GM21529 (cell line): ENCODE measurements around the gene CBX7.

Experiments
- ATAC-seq: cut with Tn5 transposase; IDR thresholded peaks from one replicate; pipeline ENCODE4 v1.9.1; 2021; ENCODE audit not compliant: unreplicated experiment

The CBX7 gene

DNA sequence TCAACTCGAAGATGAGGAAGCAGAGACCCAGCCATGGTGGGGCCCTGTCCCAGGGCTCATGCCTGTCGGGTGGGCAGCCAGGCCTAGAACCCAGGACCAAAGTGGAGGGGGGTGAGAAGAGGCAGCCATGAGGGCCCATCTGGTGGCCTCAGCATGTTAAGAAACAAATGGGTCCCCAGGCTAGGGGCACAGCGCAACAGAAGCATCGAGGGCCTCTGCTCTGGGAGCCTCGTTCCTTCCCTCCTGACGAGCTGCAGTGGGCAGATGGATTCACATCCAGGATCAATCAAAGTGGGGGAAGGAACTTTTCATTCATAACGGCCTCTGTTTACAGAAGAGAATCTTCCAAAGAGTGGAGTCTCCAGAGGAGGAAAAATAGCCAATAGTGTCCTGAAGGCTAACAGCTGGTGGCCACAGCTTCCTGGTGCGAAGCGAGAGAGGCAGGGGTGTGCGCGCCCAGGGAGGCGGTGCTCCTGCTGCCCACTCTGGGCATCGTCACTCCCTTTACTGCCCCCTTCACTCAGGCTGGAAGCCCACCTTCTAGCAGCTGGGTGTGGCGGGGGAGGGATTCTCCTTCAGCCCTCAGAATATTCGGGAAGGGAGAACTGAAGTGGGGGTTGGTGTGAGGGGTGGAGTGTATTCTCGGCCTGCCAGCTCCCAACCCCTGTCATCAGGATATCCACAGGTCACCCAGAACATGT, 4.3 kb downstream of the CBX7 start:
- no peak for ATAC-seq

DNA sequence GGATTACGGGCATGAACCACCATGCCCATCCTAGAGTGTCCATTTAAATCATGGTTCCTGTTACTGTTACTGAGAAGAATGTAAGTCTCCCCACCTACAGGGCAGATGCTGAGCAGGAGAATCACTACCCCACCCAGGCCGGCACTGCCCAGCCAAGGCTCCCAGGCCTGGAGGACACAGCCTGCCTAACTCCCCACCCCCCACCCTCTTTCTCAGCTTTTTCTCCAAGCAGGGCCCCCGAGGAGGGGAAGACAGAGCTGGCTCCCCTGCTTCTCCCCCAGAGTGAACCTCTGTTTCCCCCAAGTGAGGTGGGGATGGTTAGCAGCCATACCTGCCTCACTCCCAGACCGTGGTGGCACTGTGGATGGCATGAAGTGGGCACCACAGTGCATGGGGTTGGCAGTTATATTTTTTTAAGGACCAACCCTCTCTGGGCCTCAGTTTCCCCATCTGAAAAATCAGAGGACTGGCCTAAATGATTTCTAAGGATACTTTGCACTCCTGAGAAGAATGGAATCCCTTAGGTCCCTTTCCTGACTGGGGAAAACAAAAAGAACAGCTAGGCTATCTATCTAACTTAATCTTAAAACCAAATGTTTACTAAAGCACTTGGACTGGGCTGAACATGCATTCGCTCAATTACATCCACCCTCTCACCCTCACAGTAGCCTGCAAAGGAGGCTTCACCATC, 5.0 kb downstream of the CBX7 start:
- ATAC-seq = no peak

- ATAC-seq = no peak
Measured at GRCh38 chr22:39146256-39147101, 6.0 kb downstream of the CBX7 start.

DNA sequence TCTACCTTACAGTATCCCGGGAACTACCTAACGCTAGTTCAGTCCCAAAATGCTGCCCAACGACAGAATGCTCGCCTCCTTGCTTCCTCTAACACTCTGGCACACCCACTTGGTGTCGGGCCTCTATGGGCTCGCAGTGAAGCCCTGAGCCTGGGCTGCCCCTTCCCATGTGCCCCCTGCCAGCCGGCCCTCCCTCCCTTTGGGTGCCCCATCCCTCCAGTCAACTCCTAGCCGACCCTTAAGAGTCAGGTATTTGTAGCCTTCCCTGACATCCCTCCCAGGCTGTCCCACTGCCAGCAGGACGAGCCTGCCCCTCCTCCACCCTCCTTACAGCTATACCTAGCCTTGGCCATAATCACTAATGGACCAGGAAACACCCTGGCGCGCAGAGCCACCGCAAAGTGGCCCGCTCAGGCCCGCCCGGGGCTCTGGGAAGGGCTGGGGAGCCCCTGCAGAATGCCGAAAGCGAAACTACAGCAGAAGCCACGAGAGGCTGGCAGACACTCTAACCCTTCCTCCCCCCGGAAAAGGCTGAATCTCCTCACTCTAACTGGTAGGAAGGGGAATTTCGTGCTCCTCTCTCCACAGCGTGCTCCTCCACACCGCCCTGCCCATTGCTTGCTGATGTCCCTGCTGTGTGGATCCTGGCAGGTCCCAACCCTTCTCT, 8.2 kb downstream of the CBX7 start:
- peak; percentile 24 for ATAC-seq

DNA sequence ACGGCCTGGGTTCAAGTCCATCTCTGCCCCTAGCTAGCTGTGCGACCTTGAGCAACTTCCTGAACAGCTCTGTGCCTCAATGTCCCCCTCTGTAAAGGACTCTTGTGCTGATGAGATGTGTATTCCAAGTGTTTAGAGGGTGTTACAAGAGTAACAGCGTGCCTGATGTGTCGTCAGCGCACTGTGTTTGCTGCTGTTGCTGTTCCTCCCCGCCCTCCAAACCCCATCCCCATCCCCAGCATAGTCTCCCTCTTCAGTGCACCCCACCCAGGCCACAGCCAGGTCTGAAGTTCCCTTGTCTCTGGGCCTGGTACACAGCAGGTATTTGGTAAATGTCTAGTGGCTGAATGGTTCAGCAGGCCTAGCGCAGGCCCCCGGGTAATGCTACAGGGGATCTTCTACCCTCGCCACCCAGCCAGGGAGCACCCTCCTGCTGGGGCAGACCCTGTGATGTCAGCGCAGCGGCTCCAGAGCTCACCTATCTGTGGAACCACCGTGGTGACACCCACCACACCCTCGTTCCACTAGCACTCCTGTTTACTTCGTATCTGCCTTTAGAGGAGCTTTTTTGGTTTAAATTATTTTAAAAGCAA, 10.3 kb downstream of the CBX7 start:
- no peak for ATAC-seq

GRCh38 chr22:39139933-39140332, 12.5 kb downstream of the CBX7 start:
- ATAC-seq = no peak

- ATAC-seq = no peak
Measured at GRCh38 chr22:39138357-39138997, 14.0 kb downstream of the CBX7 start.

DNA sequence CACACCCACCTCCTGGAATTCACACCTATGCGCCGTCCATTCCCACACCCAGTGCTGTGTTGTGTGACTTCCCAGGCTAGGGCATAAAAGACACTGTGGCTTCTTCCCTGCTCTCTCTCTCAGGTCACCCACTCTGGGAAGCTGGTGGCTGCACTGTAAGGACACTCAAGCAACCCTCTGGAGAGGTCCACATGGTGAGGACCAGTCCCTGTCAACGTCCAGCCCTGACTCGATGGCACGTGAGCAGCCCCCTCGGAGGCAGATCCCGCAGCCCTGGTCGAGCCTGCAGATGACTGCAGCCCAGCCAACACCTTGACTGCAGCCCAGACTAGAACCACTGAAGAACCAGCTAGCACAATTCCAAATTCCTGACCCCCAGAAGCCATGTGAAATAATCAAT, 16.2 kb downstream of the CBX7 start:
- no peak for ATAC-seq

DNA sequence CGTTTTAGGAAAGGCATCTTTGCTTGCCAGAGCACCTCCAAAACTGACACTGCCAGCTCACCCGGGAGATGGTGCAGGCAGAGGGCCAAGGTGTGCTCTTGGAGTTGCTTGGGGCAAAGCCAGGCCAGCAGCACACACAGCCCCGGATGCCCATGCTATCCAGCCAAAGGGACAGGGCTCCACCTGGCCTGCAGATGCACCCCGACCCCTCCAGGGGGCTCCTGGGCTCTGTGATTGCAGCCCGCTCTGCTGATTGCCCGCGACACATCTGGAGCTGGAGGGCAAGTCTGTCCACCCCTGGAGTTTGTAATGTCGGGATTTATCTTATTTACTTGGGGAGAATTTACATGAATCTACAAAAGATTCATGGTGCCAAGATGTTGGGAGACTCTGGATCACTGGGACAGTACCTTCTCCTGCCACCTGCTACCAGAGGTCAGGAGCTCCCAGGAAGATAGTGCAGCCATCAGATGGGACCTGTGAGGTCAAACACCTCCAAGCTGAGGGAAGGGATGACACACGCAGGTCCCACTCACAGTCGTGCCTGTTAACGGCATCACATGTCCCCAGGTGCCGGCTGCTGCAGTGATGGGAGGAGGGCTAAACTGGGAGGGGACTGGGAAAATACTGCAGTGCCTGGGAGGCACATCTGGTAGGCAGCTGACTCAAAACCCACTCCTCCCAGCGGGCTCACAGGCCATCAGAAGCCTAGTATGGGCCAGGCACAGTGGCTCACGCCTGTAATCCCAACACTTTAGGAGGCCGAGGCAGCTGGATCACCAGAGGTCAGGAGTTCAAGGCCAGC, 17.2 kb downstream of the CBX7 start:
- ATAC-seq = no peak

DNA sequence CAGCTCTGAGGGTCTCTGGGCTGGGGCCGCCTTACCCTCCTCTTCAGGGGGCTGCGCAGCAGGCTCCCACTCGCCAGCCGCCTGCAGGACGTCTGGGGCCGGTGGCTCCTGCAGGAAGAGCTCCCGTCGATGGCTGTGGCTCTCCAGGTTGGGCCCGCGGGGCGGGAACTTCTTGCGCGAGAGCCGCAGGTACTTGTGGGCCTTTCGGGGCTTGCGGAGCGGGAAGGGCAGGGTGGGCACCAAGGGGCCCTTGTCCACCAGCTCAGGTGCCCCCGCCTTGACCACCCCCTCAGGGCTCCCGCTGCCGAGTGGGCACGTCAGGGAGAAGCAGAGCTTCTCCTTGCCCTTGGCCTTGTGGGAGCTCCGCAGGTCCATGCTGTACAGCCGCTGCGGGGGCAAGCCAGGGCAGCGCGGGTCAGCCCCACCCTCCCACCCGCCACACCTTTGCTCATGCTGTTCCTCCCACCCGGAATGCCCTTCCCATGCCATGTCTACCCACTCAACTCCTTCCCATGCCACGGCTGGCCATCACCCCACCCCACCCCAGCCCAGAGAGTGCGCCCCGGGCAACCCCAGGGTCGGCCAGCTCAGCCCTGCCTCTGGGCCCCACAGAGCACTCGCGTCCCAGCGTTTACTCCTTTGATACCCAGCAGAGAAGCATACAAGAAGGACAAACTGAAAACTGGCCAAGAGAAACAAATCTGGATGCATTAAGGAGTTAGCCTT, 18.0 kb downstream of the CBX7 start:
- ATAC-seq = no peak

- ATAC-seq = no peak
Measured at GRCh38 chr22:39133871-39134270, 18.6 kb downstream of the CBX7 start.

DNA sequence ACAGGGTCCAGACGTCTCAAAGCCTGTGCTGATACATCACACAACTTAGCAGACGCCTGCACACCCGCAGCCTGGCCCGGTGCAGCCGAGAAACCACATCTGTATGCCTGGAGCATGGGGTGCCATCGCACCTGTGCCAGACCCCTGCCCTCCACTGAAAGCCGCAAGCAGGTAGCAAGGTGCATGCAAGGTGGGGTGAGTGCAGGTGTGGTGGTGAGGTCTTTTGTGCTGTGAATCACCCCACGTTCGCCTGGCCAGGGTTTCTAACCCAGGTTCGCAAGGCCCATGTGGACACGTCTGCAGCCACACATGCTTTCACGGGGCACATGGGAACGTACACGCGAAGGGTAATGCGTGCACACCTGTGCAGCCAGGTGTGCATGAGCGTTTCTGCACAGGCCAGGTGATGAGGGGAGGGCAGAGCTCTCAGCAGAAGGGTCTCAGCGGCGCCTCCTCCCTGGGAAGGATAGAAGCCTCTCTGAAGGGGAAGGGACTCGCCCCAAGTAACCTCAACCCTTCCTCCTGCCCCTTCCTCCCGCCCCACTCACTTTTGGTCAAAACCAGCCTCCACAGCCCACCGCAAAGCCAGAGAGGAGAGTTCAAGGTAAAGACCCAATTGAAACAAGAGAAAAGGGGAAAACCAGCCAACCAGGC, 19.5 kb downstream of the CBX7 start:
- ATAC-seq = no peak

GRCh38 chr22:39132281-39132680, 20.2 kb downstream of the CBX7 start:
- ATAC-seq = no peak

DNA sequence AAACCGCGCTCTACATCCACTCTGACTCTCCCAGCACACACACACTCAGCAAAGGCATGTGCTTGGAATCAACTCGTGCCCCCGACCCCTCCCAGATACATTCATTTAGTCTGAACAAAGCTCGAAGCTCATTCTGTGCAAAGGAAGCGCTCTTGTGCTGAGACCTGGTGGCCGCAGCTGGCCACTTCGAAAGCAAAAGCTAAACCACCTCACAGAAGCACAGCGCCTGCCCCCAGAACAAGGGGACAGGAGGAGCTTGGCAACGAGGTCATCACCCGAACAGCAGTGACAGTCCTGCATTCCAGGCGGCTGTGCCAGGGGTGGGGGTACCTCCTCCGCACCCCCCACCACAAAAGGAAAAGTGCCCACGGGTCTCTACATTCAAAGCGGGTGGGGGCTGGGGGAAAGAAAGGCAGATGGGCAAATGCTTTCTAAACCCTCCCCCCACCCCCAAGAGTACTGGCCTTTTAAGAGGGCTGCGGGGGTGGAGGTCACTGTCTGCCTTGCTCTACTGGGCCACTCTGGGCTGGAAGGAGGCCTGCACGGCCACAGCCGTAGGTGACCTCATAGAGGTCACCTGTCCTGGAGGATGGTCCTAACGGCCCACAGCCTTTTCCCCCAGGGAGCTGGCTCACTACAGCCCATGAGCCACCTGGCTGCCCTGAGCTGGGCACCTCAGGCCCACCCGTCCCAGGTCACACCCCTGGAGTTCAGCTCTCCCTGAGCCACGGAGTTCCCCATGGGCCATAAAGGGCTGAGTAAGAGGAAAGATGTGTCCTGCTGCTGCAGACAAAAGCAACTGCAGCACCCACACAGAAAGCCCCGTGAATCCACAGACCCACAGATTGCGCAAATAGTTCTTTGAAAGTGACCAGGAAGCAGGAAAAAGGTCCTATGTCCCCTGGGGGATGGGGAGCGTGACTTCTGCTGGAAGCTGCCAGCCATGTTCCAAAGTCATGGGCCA, 21.3 kb downstream of the CBX7 start:
- ATAC-seq = no peak

DNA sequence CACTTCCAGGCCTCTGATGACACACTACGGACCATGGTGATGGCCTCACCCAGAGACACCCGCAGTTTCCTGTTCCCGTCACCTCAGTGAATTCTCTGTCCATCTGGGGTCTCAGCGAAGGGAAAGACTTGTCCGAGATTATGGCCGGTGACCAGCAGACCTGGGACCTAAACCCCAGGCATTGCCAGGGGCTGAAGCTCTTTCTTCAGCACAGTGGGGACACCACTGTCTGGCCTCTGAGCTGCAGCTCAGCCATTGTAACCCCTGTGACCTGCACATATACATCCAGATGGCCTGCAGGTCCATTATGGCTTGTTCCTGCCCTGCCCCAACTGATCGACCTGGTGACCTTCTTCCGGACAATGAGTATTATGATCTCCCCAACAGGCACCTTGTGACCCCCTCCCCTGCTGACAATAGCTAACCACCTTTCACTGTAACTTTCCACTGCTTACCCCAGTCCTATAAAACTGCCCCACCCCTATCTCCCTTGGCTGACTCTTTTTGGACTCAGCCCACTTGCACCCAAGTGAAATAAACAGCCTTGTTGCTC, 22.3 kb downstream of the CBX7 start:
- ATAC-seq = no peak

DNA sequence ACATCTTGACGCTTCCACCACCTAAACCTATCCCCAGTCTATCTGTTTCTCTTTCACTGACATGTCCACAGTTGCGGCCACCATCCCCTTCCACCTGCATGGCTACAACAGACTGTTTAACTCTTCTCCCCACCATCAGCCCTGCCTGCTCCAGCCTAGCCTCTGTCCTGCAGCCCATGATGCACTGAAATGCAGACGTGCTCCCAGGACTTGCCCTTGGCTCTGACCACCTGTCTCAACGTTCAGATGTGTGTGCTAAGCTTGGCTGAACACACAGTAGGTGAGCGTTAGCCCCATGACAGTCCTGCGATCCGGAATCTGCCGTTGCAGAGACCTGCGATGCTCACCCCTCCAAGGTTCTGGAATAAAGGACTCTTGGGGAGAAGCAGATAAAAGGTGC, 22.7 kb downstream of the CBX7 start:
- ATAC-seq = no peak

- no peak for ATAC-seq
Measured at GRCh38 chr22:39129081-39129480, 23.4 kb downstream of the CBX7 start.
